Inflammatory macrophage treated with lipopolysaccharide for 4 hours (primary cell): ENCODE data around the gene F12.
"Not testable (repeated sequence)": the region's sequence is repeated elsewhere in the genome, so short reads cannot be mapped to it uniquely, and the experiment has no call there.

Source experiments
- DNase-seq: peaks from one replicate; pipeline ENCODE4 v3.0.0-alpha.2; 2020

Gene F12

GRCh38 chr5:177432143-177432838 lies 22.9 kb upstream of the F12 start:
- no peak for DNase-seq

GRCh38 chr5:177431317-177432142 lies 22.2 kb upstream of the F12 start:
- DNase-seq = peak; percentile 33

- no peak for DNase-seq
These were observed 21.6 kb upstream of the F12 start for GRCh38 chr5:177430972-177431316.

GRCh38 chr5:177430140-177430951 lies 21.0 kb upstream of the F12 start:
- no peak for DNase-seq

- peak; percentile 98 for DNase-seq
These were observed 20.1 kb upstream of the F12 start for GRCh38 chr5:177429248-177430040.

- DNase-seq = peak; percentile 12
These were observed 19.3 kb upstream of the F12 start for GRCh38 chr5:177428574-177429217.

- peak; percentile 65 for DNase-seq
These were observed 18.7 kb upstream of the F12 start for GRCh38 chr5:177427919-177428573.

GRCh38 chr5:177427211-177427822 lies 18.0 kb upstream of the F12 start:
- peak; percentile 18 for DNase-seq

DNA sequence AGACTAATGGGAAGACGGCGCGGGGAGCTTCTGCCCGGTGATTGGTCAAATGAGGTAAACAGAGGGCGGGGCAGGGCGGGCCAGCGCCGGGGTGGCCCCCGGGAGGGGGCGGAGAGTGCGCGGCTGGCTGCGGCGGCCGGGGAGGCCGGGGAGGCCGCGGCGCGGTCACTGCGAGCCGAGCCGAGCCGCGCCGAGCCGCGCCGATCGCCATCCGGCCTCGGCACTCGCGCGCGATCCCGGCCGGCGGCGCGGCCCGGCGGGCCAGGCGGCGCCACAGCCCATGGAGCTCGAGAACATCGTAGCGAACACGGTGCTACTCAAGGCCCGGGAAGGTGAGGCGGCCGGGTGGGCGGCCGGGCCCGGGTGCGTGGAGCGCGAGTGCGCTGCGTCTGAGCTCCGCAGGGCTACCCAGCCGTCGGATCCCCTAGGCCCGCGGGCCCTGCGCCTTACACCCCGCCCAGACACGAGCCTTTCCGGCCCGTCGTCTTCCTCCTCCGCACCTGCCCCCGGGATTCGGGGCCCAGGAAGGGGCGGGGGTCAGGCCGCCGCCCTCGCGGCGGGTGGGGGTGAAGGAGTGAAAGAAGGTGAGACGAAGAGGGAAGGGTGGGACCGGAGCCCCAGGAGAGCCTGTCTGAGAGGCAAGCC lies 17.3 kb upstream of the F12 start, which contains the start of gene GRK6:
GRK6 (plus strand) TSS at position 111 of the 645 bp plus-strand sequence; CDS start at position 281, 170 bp downstream.
- peak; percentile 30 for DNase-seq

GRCh38 chr5:177425801-177426565 lies 16.6 kb upstream of the F12 start:
- peak; percentile 100 for DNase-seq

GRCh38 chr5:177425196-177425800 lies 15.9 kb upstream of the F12 start:
- DNase-seq = no peak

- DNase-seq = no peak
These were observed 14.3 kb upstream of the F12 start for GRCh38 chr5:177423671-177424070.

DNA sequence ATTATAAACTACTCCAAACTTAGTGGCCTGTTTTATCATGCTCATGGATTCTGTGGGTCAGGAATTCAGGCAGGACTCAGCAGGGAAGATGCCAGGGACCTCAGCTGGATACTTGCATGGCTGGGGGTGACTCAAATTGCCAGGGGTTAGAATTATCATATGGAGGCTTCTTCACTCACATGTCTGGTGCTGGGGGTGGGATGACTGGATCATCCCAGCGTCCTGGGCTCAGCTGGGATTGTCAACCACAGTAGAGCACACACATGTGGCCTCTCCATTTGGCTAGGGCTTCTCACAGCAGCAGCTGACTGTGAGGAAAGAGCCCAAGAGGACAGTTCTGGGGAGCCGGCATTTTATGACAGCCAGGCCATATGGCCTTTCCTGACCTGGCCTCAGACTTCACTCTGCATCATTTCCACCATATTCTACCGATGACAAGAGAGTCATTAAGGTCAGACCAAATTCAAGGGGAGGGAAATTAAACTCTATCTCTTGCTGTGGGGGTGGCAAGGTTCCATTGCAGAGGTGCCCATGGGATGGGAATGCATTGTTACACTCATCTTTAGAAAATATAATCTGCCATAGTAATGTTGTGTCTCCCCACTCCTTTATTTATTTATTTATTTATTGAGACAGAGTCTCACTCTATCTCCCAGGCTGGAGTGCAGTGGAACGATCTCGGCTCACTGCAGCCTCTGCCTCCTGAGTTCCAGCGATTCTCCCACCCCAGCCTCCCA lies 11.9 kb upstream of the F12 start:
- DNase-seq = no peak

GRCh38 chr5:177420472-177420871 lies 11.1 kb upstream of the F12 start:
- not testable (repeated sequence) for DNase-seq

GRCh38 chr5:177419046-177419445 lies 9.7 kb upstream of the F12 start:
- DNase-seq = peak; percentile 6

DNA sequence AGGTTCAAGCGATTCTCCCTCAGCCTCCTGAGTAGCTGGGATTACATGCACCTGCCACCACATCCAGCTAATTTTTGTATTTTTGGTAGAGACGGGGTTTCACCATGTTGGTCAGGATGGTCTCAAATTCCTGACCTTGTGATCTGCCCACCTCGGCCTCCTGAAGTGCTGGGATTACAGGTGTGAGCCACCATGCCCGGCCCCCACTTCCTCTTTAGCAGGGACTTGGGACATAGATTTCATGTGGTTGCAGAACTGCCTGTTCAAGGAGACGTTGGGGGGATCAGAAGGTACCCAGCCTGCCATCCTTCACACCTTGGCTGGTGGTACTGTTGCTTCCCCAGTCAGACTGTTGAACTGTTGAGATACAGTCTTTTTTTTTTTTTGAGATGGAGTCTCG lies 7.7 kb upstream of the F12 start:
- not testable (repeated sequence) for DNase-seq

GRCh38 chr5:177414481-177414880 lies 5.1 kb upstream of the F12 start:
- no peak for DNase-seq

DNA sequence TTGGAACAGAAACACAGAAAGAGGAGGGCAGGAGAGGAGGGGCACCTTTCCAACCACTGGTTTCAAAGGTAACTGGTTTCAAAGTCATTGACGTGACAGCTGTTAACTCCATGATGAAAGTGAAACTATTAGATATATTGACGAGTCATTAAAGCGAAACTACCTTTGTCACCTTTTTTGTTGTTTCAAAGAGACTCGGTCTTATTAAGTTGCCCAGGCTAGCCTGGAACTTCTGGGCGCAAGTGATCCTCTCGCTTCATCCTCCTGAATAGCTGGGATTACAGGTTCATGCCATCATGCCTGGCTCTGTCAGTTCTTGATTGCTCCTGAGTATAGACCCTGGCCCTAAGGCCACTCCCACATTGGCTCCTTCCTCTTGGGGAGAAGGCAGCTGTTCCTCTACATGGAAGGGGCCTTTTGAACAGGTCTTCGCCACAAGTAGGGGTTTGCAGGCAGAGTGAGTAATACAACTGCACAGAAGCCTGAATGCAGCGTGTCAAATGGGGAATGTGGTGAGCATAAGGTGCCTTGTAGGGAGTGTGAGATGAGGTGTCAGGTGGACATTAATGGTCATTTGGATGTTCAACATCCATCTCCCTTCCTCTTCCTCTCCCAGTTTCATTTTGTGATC lies 3.4 kb upstream of the F12 start:
- peak; percentile 18 for DNase-seq
